Karpas-422 (cell line): ENCODE data around the gene COX7B. TPM values are rescaled to one million over a fixed set of nuclear protein-coding genes. Genes with fewer than 3 reads are reported as not detected.
"Not testable (repeated sequence)": the region's sequence is repeated elsewhere in the genome, so short reads cannot be mapped to it uniquely, and the experiment has no call there.

Source experiments
- DNase-seq: peaks from one replicate; pipeline ENCODE4 v3.0.0-alpha.2; 2015
- H2AFZ ChIP-seq: fragments of 200-600 bp; sonication (generic); 2 replicates; pipeline ENCODE4 v1.6.1; 2014; ENCODE audit warnings: antibody characterized with exemption, low read length, mixed read lengths
- H3K27ac ChIP-seq: fragments of 200-600 bp; sonication (generic); 2 replicates; pipeline ENCODE4 v1.5.1; 2014; ENCODE audit warnings: mild to moderate bottlenecking, low read length, moderate library complexity
- H3K27me3 ChIP-seq: fragments of 200-600 bp; sonication (generic); 2 replicates; pipeline ENCODE4 v1.6.1; 2014; ENCODE audit warnings: low read length, mixed read lengths
- H3K36me3 ChIP-seq: fragments of 200-600 bp; sonication (generic); 2 replicates; pipeline ENCODE4 v1.6.1; 2014; ENCODE audit warnings: low read length, mixed read lengths; ENCODE audit not compliant: insufficient read depth
- H3K4me1 ChIP-seq: fragments of 200-600 bp; sonication (generic); 2 replicates; pipeline ENCODE4 v1.6.1; 2014; ENCODE audit warnings: mild to moderate bottlenecking, low read length, mixed read lengths
- H3K4me2 ChIP-seq: fragments of 200-600 bp; sonication (generic); 2 replicates; pipeline ENCODE4 v1.6.1; 2014; ENCODE audit warnings: low read length, low read depth, mild to moderate bottlenecking; ENCODE audit not compliant: poor library complexity, severe bottlenecking
- H3K4me3 ChIP-seq: fragments of 200-600 bp; sonication (generic); 2 replicates; pipeline ENCODE4 v1.5.1; 2014; ENCODE audit warnings: mild to moderate bottlenecking, antibody characterized with exemption, low read length, mixed read lengths
- H3K79me2 ChIP-seq: fragments of 200-600 bp; sonication (generic); 2 replicates; pipeline ENCODE4 v1.6.1; 2014; ENCODE audit warnings: mild to moderate bottlenecking, low read length, mixed read lengths
- H3K9ac ChIP-seq: fragments of 200-600 bp; sonication (generic); 2 replicates; pipeline ENCODE4 v1.6.0; 2014; ENCODE audit warnings: low read length
- H3K9me2 ChIP-seq: fragments of 200-600 bp; sonication (generic), shearing (Covaris generic); replicated peaks from 2 replicates; pipeline ENCODE4 v1.6.0; 2014; ENCODE audit warnings: mild to moderate bottlenecking, low read length, moderate library complexity; ENCODE audit not compliant: insufficient read depth
- H3K9me3 ChIP-seq: fragments of 300-700, 200-600 bp; sonication (generic); 2 replicates; pipeline ENCODE4 v1.6.1; 2014; ENCODE audit warnings: low read length, mixed read lengths
- H4K20me1 ChIP-seq: fragments of 200-600 bp; sonication (generic); 2 replicates; pipeline ENCODE4 v1.6.1; 2014; ENCODE audit warnings: mild to moderate bottlenecking, antibody characterized with exemption, low read length, low read depth; ENCODE audit not compliant: insufficient read depth
- total RNA-seq: library from RNA; depleted of rRNA; stranded (reverse); fragments of >200 nt; shearing (Covaris generic); gene quantifications from 2 replicates; pipeline ENCODE4 v1.2.3, GENCODE V29; 2014; ENCODE audit warnings: low replicate concordance; rRNA removed

COX7B gene
- total RNA-seq, result 256 and 632 TPM in 2 replicates

GRCh38 chrX:77899081-77899828, at the start of gene COX7B:
COX7B (plus strand) TSS chrX:77899468; CDS start chrX:77899554, 86 bp downstream.
- H2AFZ ChIP-seq, result 0 out of 2 replicates have a peak within 1 kb of the TSS, but pooled peaks have one; percentile 6
- no peaks in the 10 kb centered on the region for H3K9me3 ChIP-seq
- H3K9me2 ChIP-seq, result no peaks in the 10 kb centered on the region

GRCh38 chrX:77875372-77875771, 23.9 kb upstream of the COX7B start:
- Histone ChIP-seq H3K27me3 (no peaks in the 10 kb centered on the region), H3K79me2 (peaks cover 14% of the 10 kb centered on the region; the same call in 1 of the 2 replicates), H3K9me3 (no peaks in the 10 kb centered on the region), H3K9me2 (no peaks in the 10 kb centered on the region), H3K4me1 (no peaks in the 10 kb centered on the region), H3K4me2 (no peak overlapping the region), H3K4me3 (no peak overlapping the region), H3K27ac (no peak overlapping the region), H3K36me3 (0 out of 2 replicates have a peak, but pooled peaks cover 5% of the 10 kb centered on the region), H3K9ac (no peak overlapping the region), H2AFZ (no peak overlapping the region), H4K20me1 (no peaks in the 10 kb centered on the region)
- DNase-seq, result no peak

More at GRCh38 chrX:77899081-77899828, at the start of gene COX7B:
- H3K79me2 ChIP-seq, result peaks cover 44% of the 10 kb centered on the region
- H3K4me3 ChIP-seq, result peak within 1 kb of the TSS; percentile 86
- peaks cover 10% of the 10 kb centered on the region for H3K4me1 ChIP-seq
- peak; percentile 97 for DNase-seq
- peak within 1 kb of the TSS; percentile 88 for H3K27ac ChIP-seq
- no peaks in the 10 kb centered on the region for H3K27me3 ChIP-seq
- H4K20me1 ChIP-seq, result no peaks in the 10 kb centered on the region
- peak within 1 kb of the TSS; percentile 70 for H3K4me2 ChIP-seq
- peak within 1 kb of the TSS; percentile 85 for H3K9ac ChIP-seq
- H3K36me3 ChIP-seq, result peaks cover 19% of the 10 kb centered on the region; the same call in 1 of the 2 replicates

GRCh38 chrX:77881418-77881817, 17.9 kb upstream of the COX7B start:
- H3K9ac ChIP-seq, H3K36me3 ChIP-seq, H4K20me1 ChIP-seq, H3K9me3 ChIP-seq, H3K27me3 ChIP-seq, H2AFZ ChIP-seq, H3K4me3 ChIP-seq, H3K27ac ChIP-seq, DNase-seq, H3K4me1 ChIP-seq, H3K9me2 ChIP-seq, H3K4me2 ChIP-seq: not testable (repeated sequence)
- H3K79me2 ChIP-seq, result peaks cover 35% of the 10 kb centered on the region

- H3K4me3 ChIP-seq, result peak overlapping the region; percentile 74
- peaks cover 3% of the 10 kb centered on the region; the same call in 1 of the 2 replicates for H3K9me3 ChIP-seq
- no peaks in the 10 kb centered on the region for H3K27me3 ChIP-seq
- no peaks in the 10 kb centered on the region for H4K20me1 ChIP-seq
- no peak overlapping the region for H3K9ac ChIP-seq
- H3K4me1 ChIP-seq, result peaks cover 8% of the 10 kb centered on the region
- H3K9me2 ChIP-seq, result no peaks in the 10 kb centered on the region
- H3K79me2 ChIP-seq, result peaks cover 63% of the 10 kb centered on the region
- peaks cover 3% of the 10 kb centered on the region for H3K36me3 ChIP-seq
- H3K27ac ChIP-seq, result no peak overlapping the region
- H2AFZ ChIP-seq, result no peak overlapping the region
- DNase-seq, result no peak
- H3K4me2 ChIP-seq, result no peak overlapping the region
Measured at GRCh38 chrX:77892887-77893286, 6.4 kb upstream of the COX7B start.

- peaks cover 8% of the 10 kb centered on the region for H3K4me1 ChIP-seq
- peaks cover 3% of the 10 kb centered on the region for H3K36me3 ChIP-seq
- no peaks in the 10 kb centered on the region for H3K27me3 ChIP-seq
- no peaks in the 10 kb centered on the region for H4K20me1 ChIP-seq
- peak overlapping the region; percentile 74 for H3K4me3 ChIP-seq
- H3K79me2 ChIP-seq, result peaks cover 56% of the 10 kb centered on the region
- H3K4me2 ChIP-seq, result peak overlapping the region; percentile 72
- no peak for DNase-seq
- H3K9me2 ChIP-seq, result no peaks in the 10 kb centered on the region
- no peak overlapping the region for H3K27ac ChIP-seq
- H3K9ac ChIP-seq, result peak overlapping the region; percentile 76
- H2AFZ ChIP-seq, result no peak overlapping the region
- peaks cover 3% of the 10 kb centered on the region; the same call in 1 of the 2 replicates for H3K9me3 ChIP-seq
Measured at GRCh38 chrX:77893713-77894112, 5.6 kb upstream of the COX7B start.

- Histone ChIP-seq H3K36me3 (peaks cover 3% of the 10 kb centered on the region), H3K27ac (peak within 1 kb of the TSS; percentile 76), H3K79me2 (peaks cover 58% of the 10 kb centered on the region), H3K4me1 (peaks cover 8% of the 10 kb centered on the region), H3K27me3 (no peaks in the 10 kb centered on the region), H3K9me3 (no peaks in the 10 kb centered on the region; the same call in 1 of the 2 replicates), H2AFZ (no peak within 1 kb of the TSS), H3K9ac (peak within 1 kb of the TSS; percentile 77), H3K4me3 (peak within 1 kb of the TSS; percentile 74), H4K20me1 (no peaks in the 10 kb centered on the region), H3K9me2 (no peaks in the 10 kb centered on the region), H3K4me2 (peak within 1 kb of the TSS; percentile 77)
- peak; percentile 97 for DNase-seq
Measured at GRCh38 chrX:77894921-77895886, 4.1 kb upstream of the COX7B start, which contains the start of gene MAGT1. MAGT1 (minus strand) TSS chrX:77895435; CDS start chrX:77895410, 25 bp downstream.

- no peak for DNase-seq
- Histone ChIP-seq H3K27ac (peak overlapping the region; percentile 88), H3K4me1 (peaks cover 10% of the 10 kb centered on the region), H4K20me1 (no peaks in the 10 kb centered on the region), H3K9ac (peak overlapping the region; percentile 85), H3K36me3 (peaks cover 19% of the 10 kb centered on the region; the same call in 1 of the 2 replicates), H3K79me2 (peaks cover 35% of the 10 kb centered on the region), H2AFZ (no peak overlapping the region), H3K27me3 (no peaks in the 10 kb centered on the region), H3K9me2 (no peaks in the 10 kb centered on the region), H3K4me2 (peak overlapping the region; percentile 70), H3K4me3 (peak overlapping the region; percentile 86), H3K9me3 (no peaks in the 10 kb centered on the region)
Measured at GRCh38 chrX:77900688-77901087, 1.4 kb downstream of the COX7B start.
